ENCODE data around the gene KRTAP12-3.

GRCh38 chr21:44706706-44707581 lies 49.2 kb downstream of the KRTAP12-3 start:
- no peak for TF ChIP-seq CTCF (conservative IDR thresholded peaks at IDR 0.05 in 1 of 2, IDR thresholded peaks at IDR 0.05 in 1 of 2; ENCODE audit: low read depth in 1 of 2, low read length in 2 of 2)
- no peak for TF ChIP-seq EZH2 (IDR thresholded peaks at IDR 0.05; ENCODE audit: low read length, missing control alignments)
